Astrocyte (in vitro differentiated cells and primary cell): ENCODE results near the gene ZNF239.

Source experiments
- CTCF ChIP-seq: IDR thresholded peaks from 2 replicates; pipeline ENCODE4 v1.5.1; 2011; ENCODE audit warnings: low read depth, mild to moderate bottlenecking, inconsistent platforms, low read length, moderate library complexity; ENCODE audit not compliant: insufficient read depth
- EZH2 ChIP-seq: IDR thresholded peaks from 2 replicates; pipeline ENCODE4 v1.6.1; 2012; ENCODE audit warnings: mild to moderate bottlenecking, low read length, inconsistent platforms; ENCODE audit not compliant: insufficient read depth

GRCh38 chr10:43569681-43570080, 4.7 kb downstream of the ZNF239 start:
- TF ChIP-seq CTCF (no peak), EZH2 (no peak)
